Neural cell (in vitro differentiated cells): ENCODE measurements around the gene ABCC8. TPM values are rescaled to one million over a fixed set of nuclear protein-coding genes. Genes with fewer than 3 reads are reported as not detected.

ENCODE experiments used
- H2AFZ ChIP-seq: fragments of 200-600, 300-800 bp; sonication (generic), shearing (Covaris generic); 2 replicates; pipeline ENCODE4 v1.6.0; 2014; ENCODE audit warnings: low read depth, mild to moderate bottlenecking, antibody characterized with exemption, low read length, moderate library complexity
- H3F3A ChIP-seq: fragments of 200-600 bp; shearing (Covaris generic); 2 replicates; pipeline ENCODE4 v1.6.1; 2016; ENCODE audit warnings: mild to moderate bottlenecking, moderate library complexity, mixed read lengths, antibody characterized with exemption, low read length; ENCODE audit not compliant: insufficient read depth, poor library complexity, severe bottlenecking
- H3K27ac ChIP-seq: fragments of 200-600, 300-800 bp; sonication (generic), shearing (Covaris generic); 2 replicates; pipeline ENCODE4 v1.5.1; 2014; ENCODE audit warnings: mild to moderate bottlenecking, low read length, moderate library complexity
- H3K27me3 ChIP-seq: fragments of 300-800, 200-600 bp; sonication (generic), shearing (Covaris generic); 2 replicates; pipeline ENCODE4 v1.6.0; 2014; ENCODE audit warnings: mild to moderate bottlenecking, low read depth, low read length, moderate library complexity; ENCODE audit not compliant: insufficient read depth
- H3K36me3 ChIP-seq: fragments of 300-800, 200-600 bp; sonication (generic), shearing (Covaris generic); 2 replicates; pipeline ENCODE4 v1.5.1; 2014; ENCODE audit warnings: mild to moderate bottlenecking, antibody characterized with exemption, low read length, moderate library complexity; ENCODE audit not compliant: insufficient read depth
- H3K4me2 ChIP-seq: fragments of 300-800, 200-600 bp; sonication (generic), shearing (Covaris generic); 2 replicates; pipeline ENCODE4 v1.6.0; 2014; ENCODE audit warnings: mild to moderate bottlenecking, low read length
- H3K4me3 ChIP-seq: fragments of 300-800, 200-600 bp; sonication (generic), shearing (Covaris generic); 2 replicates; pipeline ENCODE4 v1.5.1; 2014; ENCODE audit warnings: mild to moderate bottlenecking, low read length, moderate library complexity
- H3K79me2 ChIP-seq: fragments of 200-600 bp; shearing (Covaris generic); replicated peaks from 2 replicates; pipeline ENCODE4 v1.6.0; 2014; ENCODE audit warnings: mild to moderate bottlenecking, low read length, moderate library complexity; ENCODE audit not compliant: insufficient read depth
- H3K9ac ChIP-seq: fragments of 300-800, 200-600 bp; sonication (generic), shearing (Covaris generic); 2 replicates; pipeline ENCODE4 v1.6.1; 2016; ENCODE audit warnings: mild to moderate bottlenecking, low read length, mixed read lengths
- H3K9me2 ChIP-seq: fragments of 200-600 bp; shearing (Covaris generic); 2 replicates; pipeline ENCODE4 v1.6.1; 2016; ENCODE audit warnings: mild to moderate bottlenecking, low read length, mixed read lengths; ENCODE audit not compliant: insufficient read depth
- H3K9me3 ChIP-seq: fragments of 200-600, 300-800 bp; sonication (generic), shearing (Covaris generic); 2 replicates; pipeline ENCODE4 v1.6.1; 2016; ENCODE audit warnings: mild to moderate bottlenecking, mixed run types, low read length, moderate library complexity, mixed read lengths
- H4K20me1 ChIP-seq: fragments of 200-600 bp; shearing (Covaris generic); 2 replicates; pipeline ENCODE4 v1.6.1; 2016; ENCODE audit warnings: mild to moderate bottlenecking, mixed run types; ENCODE audit not compliant: insufficient read depth
- CTCF ChIP-seq: fragments of 450-650 bp; IDR thresholded peaks from 2 replicates; pipeline ENCODE4 v1.5.1; 2014; ENCODE audit warnings: antibody characterized with exemption, mild to moderate bottlenecking, moderate library complexity; ENCODE audit not compliant: poor library complexity, severe bottlenecking
- EP300 ChIP-seq: fragments of 450-650 bp; conservative IDR thresholded peaks from 2 replicates; pipeline ENCODE4 v1.6.1; 2014; ENCODE audit warnings: antibody characterized with exemption, mild to moderate bottlenecking, moderate library complexity; ENCODE audit not compliant: poor library complexity, severe bottlenecking
- EZH2 ChIP-seq: fragments of 200-600, 300-800 bp; shearing (Covaris generic), sonication (generic); IDR thresholded peaks from 2 replicates; pipeline ENCODE4 v1.6.1; 2014; ENCODE audit warnings: antibody characterized with exemption, low read length, borderline replicate concordance, mild to moderate bottlenecking; ENCODE audit not compliant: insufficient read depth, poor library complexity, severe bottlenecking
- MXI1 ChIP-seq: fragments of 450-650 bp; conservative IDR thresholded peaks from 2 replicates; pipeline ENCODE4 v1.6.1; 2014; ENCODE audit warnings: antibody characterized with exemption, mild to moderate bottlenecking; ENCODE audit not compliant: poor library complexity, severe bottlenecking
- POLR2AphosphoS5 ChIP-seq: IDR thresholded peaks from 2 replicates; pipeline ENCODE4 v1.6.1; 2012
- RAD21 ChIP-seq: fragments of 450-650 bp; conservative IDR thresholded peaks from 2 replicates; pipeline ENCODE4 v1.6.1; 2014; ENCODE audit warnings: antibody characterized with exemption, mild to moderate bottlenecking, moderate library complexity
- REST ChIP-seq: IDR thresholded peaks from 2 replicates; pipeline ENCODE4 v1.6.1; 2012; ENCODE audit warnings: borderline replicate concordance
- SMC3 ChIP-seq: fragments of 450-650 bp; conservative IDR thresholded peaks from 2 replicates; pipeline ENCODE4 v1.6.1; 2014; ENCODE audit warnings: antibody characterized with exemption, mild to moderate bottlenecking, moderate library complexity; ENCODE audit not compliant: poor library complexity
- TAF1 ChIP-seq: IDR thresholded peaks from 2 replicates; pipeline ENCODE4 v1.6.1; 2012; ENCODE audit warnings: low read depth
- polyA plus RNA-seq: library from polyadenylated mRNA; depleted of rRNA; stranded (reverse); fragments of >200 nt; gene quantifications from 2 replicates; pipeline ENCODE4 v1.2.3, GENCODE V29; 2014

The ABCC8 gene
- polyA plus RNA-seq, 1 donor from 2014 or later, result 13.2 TPM

DNA sequence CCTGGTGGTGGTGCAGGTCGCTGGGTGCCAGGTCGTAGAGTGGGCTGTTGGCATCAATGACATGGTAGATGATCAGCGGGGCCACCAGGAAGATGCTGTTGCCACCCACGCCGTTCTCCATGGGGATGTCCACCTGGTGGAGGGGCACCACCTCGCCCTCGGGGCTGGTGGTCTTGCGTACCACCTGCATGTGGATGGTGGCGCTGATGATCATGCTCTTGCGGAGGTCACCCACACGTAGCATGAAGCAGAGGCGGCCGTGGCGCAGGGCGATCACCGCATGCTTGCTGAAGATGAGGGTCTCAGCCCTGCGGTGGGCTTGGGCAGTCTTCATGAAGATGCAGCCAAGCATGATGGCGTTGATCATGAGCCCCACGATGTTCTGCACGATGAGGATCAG is 89.4 kb downstream of the ABCC8 start:
- no peaks in the 10 kb centered on the region for H4K20me1 ChIP-seq
- H3K9me3 ChIP-seq, result no peaks in the 10 kb centered on the region
- TF ChIP-seq RAD21 (no peak), REST (no peak), MXI1 (no peak), CTCF (no peak), POLR2AphosphoS5 (no peak), SMC3 (no peak), EP300 (no peak), EZH2 (no peak), TAF1 (no peak)
- H3K79me2 ChIP-seq, result no peaks in the 10 kb centered on the region
- no peak overlapping the region for H3K27ac ChIP-seq
- no peak overlapping the region for H3K9ac ChIP-seq
- no peak overlapping the region for H3K4me3 ChIP-seq
- H2AFZ ChIP-seq, result no peak overlapping the region
- H3K36me3 ChIP-seq, result no peaks in the 10 kb centered on the region
- no peak overlapping the region for H3K4me2 ChIP-seq
- no peaks in the 10 kb centered on the region for H3K9me2 ChIP-seq
- H3K27me3 ChIP-seq, result no peaks in the 10 kb centered on the region
- H3F3A ChIP-seq, result no peaks in the 10 kb centered on the region

DNA sequence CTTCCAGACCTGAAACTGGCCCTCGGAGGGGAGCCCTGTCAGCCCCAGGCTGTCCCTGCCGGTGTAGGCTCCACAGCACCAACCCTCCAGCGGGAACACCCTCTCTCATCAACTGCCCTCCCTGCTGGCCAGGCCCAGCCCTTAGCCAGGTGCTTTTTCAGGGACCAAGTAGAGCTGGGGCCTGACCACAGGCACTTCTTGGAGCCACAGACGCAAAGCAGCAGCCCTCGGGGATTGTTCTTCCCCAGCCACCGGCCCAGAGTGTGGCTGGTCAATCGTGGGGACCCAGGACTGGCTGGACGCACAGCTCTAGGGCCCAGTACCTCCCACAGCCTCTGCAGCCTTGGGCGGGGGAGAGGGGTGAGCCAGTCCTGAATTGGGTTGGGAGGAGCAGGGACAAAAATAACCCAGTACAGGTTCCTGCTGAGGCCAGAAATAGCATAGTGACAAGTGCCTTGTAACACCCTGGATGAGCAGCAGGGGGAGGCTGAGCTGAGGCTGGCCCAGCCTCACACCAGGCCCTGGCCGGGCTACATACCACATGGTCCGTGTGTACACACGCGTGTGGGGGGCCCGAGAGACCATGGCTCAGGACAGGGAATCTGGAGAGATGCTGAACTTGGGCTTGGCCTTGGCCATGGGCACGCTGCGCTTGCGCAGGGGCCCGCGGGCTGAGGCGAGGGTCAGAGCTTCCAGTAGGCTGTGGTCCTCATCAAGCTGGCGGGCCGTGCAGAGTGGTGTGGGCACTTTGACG is 90.1 kb downstream of the ABCC8 start:
- Histone ChIP-seq H3K27me3 (no peaks in the 10 kb centered on the region), H3F3A (no peaks in the 10 kb centered on the region), H3K4me3 (peak overlapping the region; percentile 49), H3K9me3 (no peaks in the 10 kb centered on the region), H3K36me3 (no peaks in the 10 kb centered on the region), H4K20me1 (no peaks in the 10 kb centered on the region), H3K9me2 (no peaks in the 10 kb centered on the region), H3K79me2 (no peaks in the 10 kb centered on the region), H3K4me2 (no peak overlapping the region), H2AFZ (no peak overlapping the region), H3K27ac (no peak overlapping the region), H3K9ac (no peak overlapping the region)
- peak; percentile 53 for TF ChIP-seq SMC3
- TF ChIP-seq POLR2AphosphoS5, result no peak
- TF ChIP-seq CTCF, result peak; percentile 57
- no peak for TF ChIP-seq EP300
- TF ChIP-seq RAD21, result no peak
- TF ChIP-seq REST, result no peak
